Measurements from ENCODE around the gene SLC12A7.
"Not testable (repeated sequence)": the region's sequence is repeated elsewhere in the genome, so short reads cannot be mapped to it uniquely, and the experiment has no call there.

SLC12A7 gene

GRCh38 chr5:1002836-1003235, 109.0 kb downstream of the SLC12A7 start:
- no peak for DNase-seq

GRCh38 chr5:1002271-1002546, 109.7 kb downstream of the SLC12A7 start:
- DNase-seq: no peak

- DNase-seq: peak in 1 of 2 donors; percentile 16
Measured at GRCh38 chr5:1001406-1002270, 110.2 kb downstream of the SLC12A7 start.

GRCh38 chr5:1000831-1001230, 111.0 kb downstream of the SLC12A7 start:
- not testable (repeated sequence) for DNase-seq
